Measurements from ENCODE around the gene CNTRL. TPM values are rescaled to one million over a fixed set of nuclear protein-coding genes. Genes with fewer than 3 reads are reported as not detected.
"Not testable (repeated sequence)": the region's sequence is repeated elsewhere in the genome, so short reads cannot be mapped to it uniquely, and the experiment has no call there.

The CNTRL gene
- polyA plus RNA-seq, 3 donors from 2014 or later: 0.17 to 17.6 (median 7.6) TPM

- peaks cover 56 to 70% (median 57%) of the 10 kb centered on the region in 3 donors for H3K36me3 Mint-ChIP-seq
Observed at GRCh38 chr9:121150188-121150587, 75.4 kb downstream of the CNTRL start.

DNA sequence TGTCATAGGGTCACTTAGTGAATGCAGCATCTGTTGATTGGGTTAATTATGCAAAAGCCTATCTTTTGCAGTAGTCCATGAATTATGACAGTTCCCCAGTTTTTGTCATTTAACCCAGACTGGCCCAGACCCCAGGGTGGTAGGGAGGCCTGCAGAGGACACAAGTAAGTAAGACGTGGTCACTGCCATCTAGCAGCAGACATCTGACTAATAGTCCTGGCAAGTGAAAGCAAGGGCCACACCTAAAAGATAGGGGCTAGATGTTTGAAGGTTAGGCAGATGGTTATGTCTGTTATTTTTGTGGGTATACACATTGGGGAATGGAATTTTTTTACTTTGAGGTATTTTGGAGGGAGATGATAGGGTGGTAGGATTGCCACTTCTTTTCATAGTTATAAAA is 78.9 kb downstream of the CNTRL start:
- DNase-seq: no peak
- Mint-ChIP-seq H3K4me3 (no peak overlapping the region), H3K4me1 (peaks cover 24 to 55% of the 10 kb centered on the region in 2 donors), H3K27me3 (ENCODE audit: low read depth in 3 of 3) (no peaks in the 10 kb centered on the region), H3K27ac (peak overlapping the region in 5 of 6 donors; percentile 5 to 58 (median 12)), H3K9me3 (no peaks in the 10 kb centered on the region), H3K36me3 (peaks cover 47 to 67% (median 50%) of the 10 kb centered on the region in 3 donors)

More at GRCh38 chr9:121150188-121150587, 75.4 kb downstream of the CNTRL start:
- no peaks in the 10 kb centered on the region for H3K9me3 Mint-ChIP-seq
- peaks cover 17 to 31% of the 10 kb centered on the region in 2 donors for H3K4me1 Mint-ChIP-seq
- peak overlapping the region in 1 of 6 donors; percentile 25 for H3K27ac Mint-ChIP-seq
- DNase-seq: no peak
- no peak overlapping the region for H3K4me3 Mint-ChIP-seq
- H3K27me3 Mint-ChIP-seq (ENCODE audit: low read depth in 3 of 3): no peaks in the 10 kb centered on the region

DNA sequence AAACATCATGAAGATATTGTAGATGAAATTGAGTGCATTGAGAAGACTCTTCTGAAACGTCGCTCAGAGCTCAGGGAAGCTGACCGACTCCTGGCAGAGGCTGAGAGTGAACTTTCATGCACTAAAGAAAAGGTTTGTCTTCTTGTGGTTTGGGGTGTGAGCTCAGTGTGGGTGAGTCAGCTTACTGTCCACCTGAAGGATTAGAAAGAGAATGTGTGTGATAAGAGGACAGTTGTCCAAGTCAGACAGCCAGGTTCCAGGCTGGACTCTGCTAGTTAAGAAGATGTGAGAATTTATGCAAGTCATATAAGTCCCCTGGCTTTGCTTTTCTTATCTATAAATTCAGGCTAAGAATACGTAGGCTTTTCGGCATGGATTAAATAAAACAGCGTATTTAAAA is 80.0 kb downstream of the CNTRL start:
- Mint-ChIP-seq H3K4me1 (peaks cover 24 to 55% of the 10 kb centered on the region in 2 donors), H3K27ac (peak overlapping the region in 2 of 6 donors; percentile 3 to 60), H3K27me3 (ENCODE audit: low read depth in 3 of 3) (peaks cover 0 to 2% (median 0%) of the 10 kb centered on the region in 3 donors), H3K4me3 (no peak overlapping the region), H3K36me3 (peaks cover 49 to 67% (median 55%) of the 10 kb centered on the region in 3 donors), H3K9me3 (no peaks in the 10 kb centered on the region)
- no peak for DNase-seq

GRCh38 chr9:121156263-121156731 is 81.5 kb downstream of the CNTRL start:
- peak overlapping the region in 5 of 6 donors; percentile 31 to 83 (median 71) for H3K27ac Mint-ChIP-seq
- peaks cover 24 to 55% of the 10 kb centered on the region in 2 donors for H3K4me1 Mint-ChIP-seq
- peaks cover 0 to 2% (median 2%) of the 10 kb centered on the region in 3 donors for H3K27me3 Mint-ChIP-seq (ENCODE audit: low read depth in 3 of 3)
- peak; percentile 35 to 54 (median 41) for DNase-seq
- H3K9me3 Mint-ChIP-seq: no peaks in the 10 kb centered on the region
- H3K4me3 Mint-ChIP-seq: peak overlapping the region in 1 of 5 donors; percentile 1
- peaks cover 47 to 68% (median 49%) of the 10 kb centered on the region in 3 donors for H3K36me3 Mint-ChIP-seq

DNA sequence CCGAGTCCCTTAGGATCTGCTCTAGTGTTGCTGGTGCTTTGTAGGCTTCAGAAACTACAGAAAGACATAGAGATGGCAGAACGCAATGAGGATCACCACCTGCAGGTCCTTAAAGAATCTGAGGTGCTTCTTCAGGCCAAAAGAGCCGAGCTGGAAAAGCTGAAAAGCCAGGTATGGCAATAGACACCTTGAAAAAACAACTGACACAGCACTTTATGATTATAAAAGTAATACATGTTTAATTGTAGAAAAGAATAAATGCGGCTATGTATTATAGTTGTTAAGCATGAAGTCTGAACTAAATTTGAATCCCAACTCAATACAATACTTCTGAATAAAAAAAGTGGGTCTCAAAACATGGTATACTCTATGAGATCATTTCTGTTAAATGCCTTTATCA is 83.2 kb downstream of the CNTRL start:
- no peak for DNase-seq
- Mint-ChIP-seq H3K9me3 (no peaks in the 10 kb centered on the region), H3K36me3 (peaks cover 41 to 62% (median 44%) of the 10 kb centered on the region in 3 donors), H3K27me3 (ENCODE audit: low read depth in 3 of 3) (peaks cover 0 to 2% (median 2%) of the 10 kb centered on the region in 3 donors), H3K4me1 (peaks cover 15 to 42% of the 10 kb centered on the region in 2 donors), H3K4me3 (no peak overlapping the region), H3K27ac (peak overlapping the region in 1 of 6 donors; percentile 22)

- Mint-ChIP-seq H3K4me1 (peaks cover 7 to 32% of the 10 kb centered on the region in 2 donors), H3K27me3 (ENCODE audit: low read depth in 3 of 3) (peaks cover 0 to 2% (median 2%) of the 10 kb centered on the region in 3 donors), H3K4me3 (no peak overlapping the region), H3K9me3 (no peaks in the 10 kb centered on the region), H3K27ac (peak overlapping the region in 5 of 6 donors; percentile 7 to 61 (median 35)), H3K36me3 (peaks cover 28 to 65% (median 43%) of the 10 kb centered on the region in 3 donors)
- no peak for DNase-seq
Observed at GRCh38 chr9:121160025-121160424, 85.3 kb downstream of the CNTRL start.

GRCh38 chr9:121168052-121168451 is 93.3 kb downstream of the CNTRL start:
- DNase-seq: no peak
- H3K9me3 Mint-ChIP-seq: no peaks in the 10 kb centered on the region
- H3K27ac Mint-ChIP-seq: peak overlapping the region in 5 of 6 donors; percentile 62 to 83 (median 75)
- H3K27me3 Mint-ChIP-seq (ENCODE audit: low read depth in 3 of 3): no peaks in the 10 kb centered on the region
- peaks cover 5 to 56% (median 37%) of the 10 kb centered on the region in 3 donors for H3K36me3 Mint-ChIP-seq
- H3K4me3 Mint-ChIP-seq: no peak overlapping the region
- H3K4me1 Mint-ChIP-seq: peaks cover 2 to 13% of the 10 kb centered on the region in 2 donors

- no peaks in the 10 kb centered on the region for H3K27me3 Mint-ChIP-seq (ENCODE audit: low read depth in 3 of 3)
- no peak for DNase-seq
- no peaks in the 10 kb centered on the region for H3K9me3 Mint-ChIP-seq
- H3K36me3 Mint-ChIP-seq: peaks cover 5 to 57% (median 44%) of the 10 kb centered on the region in 3 donors
- H3K4me3 Mint-ChIP-seq: no peak overlapping the region
- peaks cover 2 to 12% of the 10 kb centered on the region in 2 donors for H3K4me1 Mint-ChIP-seq
- peak overlapping the region in 5 of 6 donors; percentile 48 to 83 (median 73) for H3K27ac Mint-ChIP-seq
Observed at GRCh38 chr9:121169094-121169601, 94.4 kb downstream of the CNTRL start.

GRCh38 chr9:121171236-121171635 is 96.5 kb downstream of the CNTRL start:
- Mint-ChIP-seq H3K9me3 (no peaks in the 10 kb centered on the region), H3K36me3 (peaks cover 5 to 53% (median 43%) of the 10 kb centered on the region in 3 donors), H3K27ac (peak overlapping the region in 1 of 6 donors; percentile 57), H3K4me1 (peaks cover 3 to 6% of the 10 kb centered on the region in 2 donors), H3K27me3 (ENCODE audit: low read depth in 3 of 3) (no peaks in the 10 kb centered on the region), H3K4me3 (no peak overlapping the region)
- no peak for DNase-seq

GRCh38 chr9:121172726-121173487 is 98.2 kb downstream of the CNTRL start:
- Mint-ChIP-seq H3K4me3 (no peak overlapping the region), H3K27ac (peak overlapping the region in 3 of 6 donors; percentile 49 to 72 (median 60)), H3K27me3 (ENCODE audit: low read depth in 3 of 3) (no peaks in the 10 kb centered on the region), H3K4me1 (peaks cover 3 to 5% of the 10 kb centered on the region in 2 donors), H3K36me3 (peaks cover 2 to 46% (median 40%) of the 10 kb centered on the region in 3 donors), H3K9me3 (no peaks in the 10 kb centered on the region)
- DNase-seq: no peak

DNA sequence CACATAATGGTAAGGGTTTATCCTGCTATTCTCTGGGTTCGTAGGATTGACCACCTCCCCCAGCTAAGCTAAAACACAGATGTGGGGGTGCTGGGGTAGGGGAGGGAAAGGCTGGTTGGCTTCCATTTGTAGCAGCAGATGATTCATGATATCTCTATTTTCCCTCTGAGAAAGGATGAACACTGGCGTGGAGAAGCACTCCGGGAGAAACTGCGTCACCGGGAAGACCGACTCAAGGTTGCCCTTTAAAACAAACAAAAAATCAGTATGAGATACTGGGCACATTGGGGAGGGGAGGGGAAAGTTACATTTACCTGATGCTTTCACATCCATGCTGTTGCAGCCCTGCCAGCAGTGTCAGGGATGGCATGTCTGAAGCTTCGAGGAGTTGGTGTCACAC is 98.7 kb downstream of the CNTRL start:
- no peak for DNase-seq
- Mint-ChIP-seq H3K9me3 (no peaks in the 10 kb centered on the region), H3K36me3 (peaks cover 0 to 42% (median 34%) of the 10 kb centered on the region in 3 donors), H3K27ac (peak overlapping the region in 3 of 6 donors; percentile 22 to 76 (median 36)), H3K4me1 (peaks cover 3% of the 10 kb centered on the region in 2 donors), H3K4me3 (no peak overlapping the region), H3K27me3 (ENCODE audit: low read depth in 3 of 3) (no peaks in the 10 kb centered on the region)

GRCh38 chr9:121178676-121179372 is 104.1 kb downstream of the CNTRL start:
- H3K4me3 Mint-ChIP-seq: no peak overlapping the region
- H3K9me3 Mint-ChIP-seq: no peaks in the 10 kb centered on the region
- H3K27me3 Mint-ChIP-seq (ENCODE audit: low read depth in 3 of 3): no peaks in the 10 kb centered on the region
- H3K36me3 Mint-ChIP-seq: peaks cover 0 to 29% (median 11%) of the 10 kb centered on the region in 3 donors
- peak overlapping the region in 4 of 6 donors; percentile 40 to 68 (median 54) for H3K27ac Mint-ChIP-seq
- DNase-seq: no peak
- H3K4me1 Mint-ChIP-seq: peaks cover 17 to 44% of the 10 kb centered on the region in 2 donors

DNA sequence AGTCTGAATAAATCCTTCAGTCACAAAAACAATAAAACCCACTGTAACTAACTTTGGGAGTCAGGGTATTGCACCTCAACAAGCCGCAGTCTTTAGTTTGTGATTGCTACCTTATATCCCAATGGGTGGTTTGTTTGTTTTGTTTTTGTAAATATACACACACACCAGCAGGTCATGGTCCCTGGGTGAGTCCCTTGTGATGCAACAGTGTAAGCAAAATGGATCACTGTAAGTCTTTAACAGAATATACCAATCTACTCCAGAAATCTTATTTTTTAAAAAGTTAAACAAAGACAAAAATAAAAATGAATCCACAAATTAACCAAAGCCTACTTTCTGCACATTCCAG is 104.6 kb downstream of the CNTRL start:
- H3K27ac Mint-ChIP-seq: peak overlapping the region in 2 of 6 donors; percentile 30 to 40
- H3K27me3 Mint-ChIP-seq (ENCODE audit: low read depth in 3 of 3); DNase-seq: not testable (repeated sequence)

More for the DNA sequence above, 104.6 kb downstream of the CNTRL start:
- not testable (repeated sequence) for H3K9me3 Mint-ChIP-seq, H3K4me3 Mint-ChIP-seq
- Mint-ChIP-seq H3K36me3 (peaks cover 0 to 26% (median 9%) of the 10 kb centered on the region in 3 donors), H3K4me1 (peaks cover 22 to 49% of the 10 kb centered on the region in 2 donors)

Data from immature natural killer cell (primary cell).